NB4 (cell line): ENCODE data around the gene ADCY5.
A peak's percentile ranks its signal among the peaks of the same experiment; 100 is the strongest.

Experiments
- DNase-seq: peaks from one replicate; pipeline ENCODE4 v3.0.0; 2010; ENCODE audit warnings: low read depth
- H3K4me3 ChIP-seq: one replicate; pipeline ENCODE4 v1.5.1; 2011; ENCODE audit warnings: mild to moderate bottlenecking, low read depth, low read length, moderate library complexity
- MAX ChIP-seq: IDR thresholded peaks from 2 replicates; pipeline ENCODE4 v1.6.1; 2011; ENCODE audit warnings: low read depth, low read length
- MYC ChIP-seq: IDR thresholded peaks from 2 replicates; pipeline ENCODE4 v1.6.1; 2011; ENCODE audit warnings: low read depth, low read length
- POLR2A ChIP-seq: IDR thresholded peaks from 2 replicates; pipeline ENCODE4 v1.6.1; 2011; ENCODE audit warnings: mild to moderate bottlenecking; ENCODE audit not compliant: insufficient read length; ENCODE audit errors: extremely low read depth
- TF ChIP-seq, protein P1 (sequence below): IDR thresholded peaks from one replicate; pipeline ENCODE4 v1.5.1; 2012; ENCODE audit warnings: low read depth, low read length

The ADCY5 gene

DNA sequence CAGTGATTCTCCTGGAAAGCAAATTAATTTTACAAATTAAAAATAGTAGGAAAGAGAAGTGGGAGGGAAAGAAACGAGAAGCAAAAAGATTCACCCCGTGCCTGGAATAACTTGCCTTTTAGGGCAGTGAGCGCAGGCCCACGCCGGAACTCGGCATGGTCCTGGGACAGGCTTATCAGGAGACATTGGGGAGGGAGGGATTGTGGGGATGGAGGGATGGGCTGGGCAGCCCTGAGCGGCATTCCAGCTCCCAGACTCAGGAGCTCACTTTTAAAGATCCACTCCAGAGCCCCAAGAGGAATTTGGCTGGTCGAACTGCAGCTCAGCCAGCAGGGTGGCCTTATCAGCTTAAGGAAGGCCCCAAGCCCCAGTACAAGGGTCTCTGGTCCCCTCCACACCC, 117.9 kb downstream of the ADCY5 start:
- H3K4me3 ChIP-seq = no peak overlapping the region
- DNase-seq = no peak
- TF ChIP-seq, protein P1, sequence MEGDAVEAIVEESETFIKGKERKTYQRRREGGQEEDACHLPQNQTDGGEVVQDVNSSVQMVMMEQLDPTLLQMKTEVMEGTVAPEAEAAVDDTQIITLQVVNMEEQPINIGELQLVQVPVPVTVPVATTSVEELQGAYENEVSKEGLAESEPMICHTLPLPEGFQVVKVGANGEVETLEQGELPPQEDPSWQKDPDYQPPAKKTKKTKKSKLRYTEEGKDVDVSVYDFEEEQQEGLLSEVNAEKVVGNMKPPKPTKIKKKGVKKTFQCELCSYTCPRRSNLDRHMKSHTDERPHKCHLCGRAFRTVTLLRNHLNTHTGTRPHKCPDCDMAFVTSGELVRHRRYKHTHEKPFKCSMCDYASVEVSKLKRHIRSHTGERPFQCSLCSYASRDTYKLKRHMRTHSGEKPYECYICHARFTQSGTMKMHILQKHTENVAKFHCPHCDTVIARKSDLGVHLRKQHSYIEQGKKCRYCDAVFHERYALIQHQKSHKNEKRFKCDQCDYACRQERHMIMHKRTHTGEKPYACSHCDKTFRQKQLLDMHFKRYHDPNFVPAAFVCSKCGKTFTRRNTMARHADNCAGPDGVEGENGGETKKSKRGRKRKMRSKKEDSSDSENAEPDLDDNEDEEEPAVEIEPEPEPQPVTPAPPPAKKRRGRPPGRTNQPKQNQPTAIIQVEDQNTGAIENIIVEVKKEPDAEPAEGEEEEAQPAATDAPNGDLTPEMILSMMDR = no peak
- TF ChIP-seq MAX = no peak
- no peak for TF ChIP-seq MYC
- TF ChIP-seq POLR2A = no peak

DNA sequence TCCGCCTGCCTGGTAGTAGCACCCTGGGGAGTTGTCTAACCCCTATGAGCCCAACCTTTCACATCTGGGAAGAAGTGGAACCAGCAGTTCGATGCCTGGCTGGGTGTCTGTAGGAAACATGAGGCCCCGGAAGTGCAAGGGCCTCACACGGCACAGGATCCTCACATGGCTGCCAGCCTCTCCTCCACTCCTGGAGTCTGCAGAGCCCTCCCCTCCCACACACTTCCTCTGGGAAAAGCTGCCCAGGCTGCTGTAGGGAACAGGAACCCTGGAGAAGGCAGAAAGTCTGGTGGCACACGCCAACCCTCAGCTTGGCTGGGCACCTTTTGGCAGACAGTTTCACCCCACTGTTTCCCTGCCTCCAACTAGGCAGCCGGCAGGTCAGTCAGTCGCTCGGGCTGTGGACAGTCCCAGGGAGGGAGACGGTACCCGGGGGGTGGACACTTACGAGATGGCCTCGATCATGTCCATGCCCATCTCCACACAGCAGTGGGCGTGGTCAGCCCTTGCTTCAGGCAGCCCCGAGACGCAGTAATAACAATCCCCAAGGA, 118.4 kb downstream of the ADCY5 start:
- H3K4me3 ChIP-seq = no peak overlapping the region
- TF ChIP-seq MYC = no peak
- TF ChIP-seq POLR2A = no peak
- no peak for TF ChIP-seq MAX
- TF ChIP-seq, protein P1 = no peak
- DNase-seq = no peak

- no peak for DNase-seq
- TF ChIP-seq, protein P1 = no peak
- TF ChIP-seq MYC = no peak
- no peak for TF ChIP-seq MAX
- TF ChIP-seq POLR2A = no peak
- H3K4me3 ChIP-seq = no peak overlapping the region
Measured at GRCh38 chr3:123329636-123330340, 119.1 kb downstream of the ADCY5 start.

- DNase-seq = peak; percentile 64
- TF ChIP-seq, protein P1 = peak; percentile 86
- TF ChIP-seq MYC = no peak
- TF ChIP-seq MAX = peak; percentile 44; the same call in 1 of the 2 replicates
- TF ChIP-seq POLR2A = no peak
- H3K4me3 ChIP-seq = no peak overlapping the region
Measured at GRCh38 chr3:123328851-123329635, 119.8 kb downstream of the ADCY5 start.

- TF ChIP-seq POLR2A (no peak), MAX (no peak), MYC (no peak)
- TF ChIP-seq, protein P1 = no peak
- DNase-seq = no peak
- H3K4me3 ChIP-seq = no peak overlapping the region
Measured at GRCh38 chr3:123327956-123328850, 120.7 kb downstream of the ADCY5 start.
